GM21528 (cell line): ENCODE results near the gene ADSL.

Source experiments
- ATAC-seq: cut with Tn5 transposase; IDR thresholded peaks from one replicate; pipeline ENCODE4 v1.9.1; 2021; ENCODE audit warnings: mild to moderate bottlenecking, moderate library complexity; ENCODE audit not compliant: unreplicated experiment, low FRiP score

ADSL gene

GRCh38 chr22:40433416-40434090 is 87.3 kb downstream of the ADSL start:
- ATAC-seq, result no peak

DNA sequence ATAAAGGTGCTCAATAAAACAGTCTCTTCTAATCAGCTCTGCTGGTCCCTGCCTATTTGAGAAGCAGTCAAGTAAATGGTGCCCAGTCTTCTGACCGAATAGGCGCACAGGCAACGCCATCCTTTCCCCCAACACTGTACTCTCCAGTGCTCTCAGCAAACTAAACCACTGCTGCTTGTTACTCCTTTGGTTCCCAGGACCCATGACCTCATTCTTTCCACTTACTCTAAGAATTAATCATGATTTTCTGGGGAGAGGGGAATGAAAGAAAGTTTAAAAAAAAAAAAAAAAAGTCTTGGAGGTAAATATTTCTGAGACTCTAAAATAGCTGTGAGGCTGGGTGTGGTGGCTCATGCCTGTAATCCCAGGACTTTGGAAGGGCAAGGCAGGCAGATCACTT is 87.8 kb downstream of the ADSL start:
- ATAC-seq, result no peak

- ATAC-seq, result no peak
Measured at GRCh38 chr22:40434745-40435144, 88.4 kb downstream of the ADSL start.

DNA sequence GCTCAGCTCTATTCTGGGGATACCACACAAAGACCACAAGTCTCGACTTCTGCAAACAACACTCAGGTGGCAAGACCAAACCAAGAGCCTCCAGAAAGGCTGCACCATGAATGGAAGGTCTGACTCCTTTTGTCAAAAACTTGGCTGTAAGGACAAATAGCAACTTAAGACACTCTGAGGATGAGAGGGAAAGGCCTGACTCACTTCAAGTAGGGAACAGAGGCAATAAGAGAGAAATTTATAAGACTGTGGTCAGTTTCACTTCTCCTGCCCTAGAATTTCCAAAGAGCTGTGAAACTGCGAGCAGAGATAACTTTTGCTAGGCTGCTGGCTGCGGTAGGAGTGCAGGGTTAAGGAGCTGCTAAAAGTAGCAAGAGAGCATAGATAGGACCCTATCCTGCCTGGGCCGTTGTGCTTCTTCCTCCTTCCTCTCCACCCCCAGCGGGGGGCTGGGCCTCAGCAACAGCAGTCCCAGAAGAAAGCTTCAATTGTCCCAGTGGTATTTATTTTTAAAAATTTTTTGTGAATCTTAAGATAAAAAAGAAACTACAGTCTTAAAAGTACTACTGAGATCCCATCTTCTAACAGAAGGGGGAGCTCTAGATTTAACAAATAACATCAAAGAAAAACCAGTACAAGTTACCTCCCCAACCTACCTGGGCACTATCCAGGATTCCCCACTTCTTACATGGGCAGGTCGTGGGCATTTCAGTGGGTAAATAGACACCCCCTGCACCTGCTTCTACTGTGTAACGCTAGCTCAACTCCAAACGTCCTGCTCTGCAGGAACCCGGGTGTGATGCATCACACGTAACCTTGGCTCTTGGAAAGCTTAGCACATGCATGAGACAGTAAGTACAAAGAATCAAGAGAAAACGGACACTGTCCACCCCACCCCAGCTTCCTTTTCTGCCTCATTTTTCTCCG is 90.5 kb downstream of the ADSL start:
- ATAC-seq, result peak; percentile 72
